Measurements from ENCODE around the gene SUSD1.

DNA sequence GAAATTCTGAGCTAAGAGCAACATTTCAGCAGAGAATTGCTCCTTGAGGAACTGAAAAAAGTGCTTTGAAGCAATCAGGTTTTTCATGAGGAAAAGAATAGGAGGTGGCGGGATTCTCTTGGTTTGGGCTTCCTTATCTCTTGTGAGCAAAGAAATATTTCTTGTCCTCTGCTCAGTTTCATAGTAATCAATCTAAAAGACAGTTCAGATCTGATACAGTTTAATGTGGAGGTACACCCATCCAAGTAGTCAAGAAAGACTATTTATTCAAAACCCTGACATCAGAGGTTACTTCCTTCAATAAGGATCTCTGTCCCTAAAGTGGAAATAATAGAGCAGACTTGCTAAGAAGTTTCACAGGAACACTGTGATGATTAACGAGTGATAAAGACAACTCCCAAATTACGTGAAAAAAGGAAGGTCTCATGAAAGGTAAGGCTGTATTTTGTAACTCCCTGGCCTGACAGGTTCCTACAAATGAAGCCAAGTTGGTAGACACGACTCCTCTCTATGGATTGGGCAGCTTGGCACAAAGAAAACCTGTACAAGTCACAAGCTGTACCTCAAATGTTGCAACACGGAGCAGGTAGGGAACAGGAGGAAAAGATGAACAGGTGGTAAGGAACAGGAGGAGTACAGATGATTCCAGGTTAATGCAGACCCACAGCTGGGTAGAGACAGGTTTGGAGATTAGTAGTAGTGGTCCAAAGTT lies 94.1 kb downstream of the SUSD1 start:
- TF ChIP-seq, protein P1, sequence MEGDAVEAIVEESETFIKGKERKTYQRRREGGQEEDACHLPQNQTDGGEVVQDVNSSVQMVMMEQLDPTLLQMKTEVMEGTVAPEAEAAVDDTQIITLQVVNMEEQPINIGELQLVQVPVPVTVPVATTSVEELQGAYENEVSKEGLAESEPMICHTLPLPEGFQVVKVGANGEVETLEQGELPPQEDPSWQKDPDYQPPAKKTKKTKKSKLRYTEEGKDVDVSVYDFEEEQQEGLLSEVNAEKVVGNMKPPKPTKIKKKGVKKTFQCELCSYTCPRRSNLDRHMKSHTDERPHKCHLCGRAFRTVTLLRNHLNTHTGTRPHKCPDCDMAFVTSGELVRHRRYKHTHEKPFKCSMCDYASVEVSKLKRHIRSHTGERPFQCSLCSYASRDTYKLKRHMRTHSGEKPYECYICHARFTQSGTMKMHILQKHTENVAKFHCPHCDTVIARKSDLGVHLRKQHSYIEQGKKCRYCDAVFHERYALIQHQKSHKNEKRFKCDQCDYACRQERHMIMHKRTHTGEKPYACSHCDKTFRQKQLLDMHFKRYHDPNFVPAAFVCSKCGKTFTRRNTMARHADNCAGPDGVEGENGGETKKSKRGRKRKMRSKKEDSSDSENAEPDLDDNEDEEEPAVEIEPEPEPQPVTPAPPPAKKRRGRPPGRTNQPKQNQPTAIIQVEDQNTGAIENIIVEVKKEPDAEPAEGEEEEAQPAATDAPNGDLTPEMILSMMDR (conservative IDR thresholded peaks at IDR 0.05; ENCODE audit: low read length): no peak
- no peak for TF ChIP-seq EZH2phosphoT487 (IDR thresholded peaks at IDR 0.05; ENCODE audit: borderline replicate concordance)

Data from Loucy (cell line).